HepG2 (cell line): ENCODE results near the gene HELZ2. TPM values are rescaled to one million over a fixed set of nuclear protein-coding genes. Genes with fewer than 3 reads are reported as not detected.

ENCODE experiments used
- ATF6 ChIP-seq: sonication (generic); formaldehyde crosslinking; conservative IDR thresholded peaks from 2 replicates; pipeline ENCODE4 v1.4.0; 2020; ENCODE audit warnings: missing genetic modification reagents
- FOXP1 ChIP-seq, 2 experiments: fragments of 450-650 bp in 1 of 2; IDR thresholded peaks; 2 replicates each; pipeline ENCODE4 v1.6.1; 2017 to 2018; ENCODE audit warnings: antibody characterized with exemption in 1 of 2
- HMGXB4 ChIP-seq, 2 experiments: sonication (generic) in 1 of 2; formaldehyde crosslinking in 1 of 2; IDR thresholded peaks; 2 replicates each; pipeline versions ENCODE4 v1.4.0 to v1.6.1; 2018 to 2020; ENCODE audit warnings: missing genetic modification reagents in 2 of 2, borderline replicate concordance in 1 of 2, low read depth in 1 of 2, mild to moderate bottlenecking in 1 of 2, missing biosample characterization in 1 of 2
- HOXD1 ChIP-seq: sonication (generic); formaldehyde crosslinking; IDR thresholded peaks from 2 replicates; pipeline ENCODE4 v1.5.0; 2020; ENCODE audit warnings: missing genetic modification reagents
- MAFK ChIP-seq, 2 experiments: IDR thresholded peaks in 1 of 2; conservative IDR thresholded peaks in 1 of 2; 2 replicates each; pipeline ENCODE4 v1.6.1; 2011; ENCODE audit warnings: improper control_type of control experiment in 2 of 2, low read length in 2 of 2
- RBAK ChIP-seq: sonication (generic); formaldehyde crosslinking; IDR thresholded peaks from 2 replicates; pipeline ENCODE4 v1.5.1; 2020; ENCODE audit warnings: mild to moderate bottlenecking, missing genetic modification reagents
- RXRA ChIP-seq: sonication (generic); formaldehyde crosslinking; IDR thresholded peaks from 2 replicates; pipeline ENCODE4 v1.5.1; 2020; ENCODE audit warnings: missing genetic modification reagents
- SP1 ChIP-seq, 2 experiments: fragments of 450-650 bp in 1 of 2; sonication (generic) in 1 of 2; formaldehyde crosslinking in 1 of 2; IDR thresholded peaks; 2 replicates each; pipeline versions ENCODE4 v1.4.0 to v1.6.1; 2016 to 2020; ENCODE audit warnings: missing genetic modification reagents in 1 of 2
- ZFP1 ChIP-seq: IDR thresholded peaks from 2 replicates; pipeline ENCODE4 v1.6.1; 2016
- ZNF143 ChIP-seq: sonication (generic); formaldehyde crosslinking; IDR thresholded peaks from 2 replicates; pipeline ENCODE4 v1.4.0; 2020; ENCODE audit warnings: missing genetic modification reagents
- ZNF232 ChIP-seq: sonication (generic); formaldehyde crosslinking; IDR thresholded peaks from 2 replicates; pipeline ENCODE4 v1.4.0; 2020; ENCODE audit warnings: missing genetic modification reagents, borderline replicate concordance
- ZNF264 ChIP-seq: sonication (generic); formaldehyde crosslinking; IDR thresholded peaks from 2 replicates; pipeline ENCODE4 v1.4.0; 2020; ENCODE audit warnings: missing genetic modification reagents
- ZNF331 ChIP-seq: sonication (generic); formaldehyde crosslinking; IDR thresholded peaks from 2 replicates; pipeline ENCODE4 v1.4.0; 2020; ENCODE audit warnings: missing genetic modification reagents
- ZNF446 ChIP-seq: sonication (generic); formaldehyde crosslinking; IDR thresholded peaks from 2 replicates; pipeline ENCODE4 v1.5.0; 2020; ENCODE audit warnings: mild to moderate bottlenecking, missing genetic modification reagents
- ZNF451 ChIP-seq: sonication (generic); formaldehyde crosslinking; IDR thresholded peaks from 2 replicates; pipeline ENCODE4 v1.5.0; 2020; ENCODE audit warnings: mild to moderate bottlenecking, missing genetic modification reagents
- ZNF501 ChIP-seq: sonication (generic); formaldehyde crosslinking; IDR thresholded peaks from 2 replicates; pipeline ENCODE4 v1.5.1; 2020; ENCODE audit warnings: mild to moderate bottlenecking, moderate library complexity, missing genetic modification reagents
- ZSCAN20 ChIP-seq: sonication (generic); formaldehyde crosslinking; IDR thresholded peaks from 2 replicates; pipeline ENCODE4 v1.4.0; 2020; ENCODE audit warnings: missing genetic modification reagents, mild to moderate bottlenecking, borderline replicate concordance
- ZSCAN29 ChIP-seq: sonication (generic); formaldehyde crosslinking; conservative IDR thresholded peaks from 2 replicates; pipeline ENCODE4 v1.4.0; 2020; ENCODE audit warnings: mild to moderate bottlenecking, missing genetic modification reagents
- polyA plus RNA-seq, 8 experiments: library from polyadenylated mRNA; depleted of rRNA in 3 of 8; stranded (reverse) in 7 of 8; unstranded in 1 of 8; fragments of >200 nt; fragmentation: Illumina TruSeq in 4 of 8; extraction: Trizol in 4 of 8; gene quantifications; 2 replicates each; pipeline versions ENCODE4 v1.2.1 to v1.2.3, GENCODE V29; 2011 to 2016; ENCODE audit warnings: low read depth in 4 of 8, missing spikeins in 1 of 8, mixed read lengths in 1 of 8; ENCODE audit not compliant: insufficient read depth in 1 of 8
- total RNA-seq, 5 experiments: library from RNA; depleted of rRNA; stranded (reverse); fragments of >200 nt; fragmentation: Illumina TruSeq; extraction: Trizol; gene quantifications; 2 replicates each; pipeline ENCODE4 v1.2.3, GENCODE V29; 2016; ENCODE audit warnings: low read depth in 1 of 5
- TF ChIP-seq, protein P1 (sequence below): IDR thresholded peaks from 2 replicates; pipeline ENCODE4 v1.6.1; 2012; ENCODE audit warnings: low read depth, low read length, improper control_type of control experiment
- TF ChIP-seq, protein P2 (sequence below): sonication (generic); formaldehyde crosslinking; IDR thresholded peaks from 2 replicates; pipeline ENCODE4 v1.4.0; 2020; ENCODE audit warnings: mild to moderate bottlenecking, missing genetic modification reagents, borderline replicate concordance

The HELZ2 gene
- total and polyA plus RNA-seq, 2 of the 13 experiments (the other 11 are each of a cell fraction or from before 2014, with no cell fraction given): 9.6 to 10.1 TPM

- TF ChIP-seq ZNF446 (CRISPR knock-in tag) (0 out of 2 replicates have a peak, but pooled peaks have one; percentile 17), ZNF331 (CRISPR knock-in tag) (no peak), FOXP1 (IDR thresholded peaks at IDR 0.05) (no peak), FOXP1 (CRISPR knock-in tag; IDR thresholded peaks at IDR 0.05) (peak; percentile 4; the same call in 1 of the 2 replicates), MAFK (conservative IDR thresholded peaks at IDR 0.05 in 1 of 2, IDR thresholded peaks at IDR 0.05 in 1 of 2; ENCODE audit: low read length in 2 of 2) (no peak), SP1 (IDR thresholded peaks at IDR 0.05) (no peak), SP1 (CRISPR knock-in tag; IDR thresholded peaks at IDR 0.05) (no peak), ATF6 (CRISPR knock-in tag) (0 out of 2 replicates have a peak, but pooled peaks have one; percentile 5), RXRA (CRISPR knock-in tag) (peak; percentile 2; the same call in 1 of the 2 replicates), ZNF232 (CRISPR knock-in tag) (0 out of 2 replicates have a peak, but pooled peaks have one; percentile 51), ZSCAN20 (CRISPR knock-in tag) (peak; percentile 13; the same call in 1 of the 2 replicates), RBAK (CRISPR knock-in tag) (peak; percentile 98), ZNF451 (CRISPR knock-in tag) (0 out of 2 replicates have a peak, but pooled peaks have one; percentile 8), HOXD1 (CRISPR knock-in tag) (0 out of 2 replicates have a peak, but pooled peaks have one; percentile 2), ZSCAN29 (CRISPR knock-in tag) (0 out of 2 replicates have a peak, but pooled peaks have one; percentile 8), ZNF264 (CRISPR knock-in tag) (peak; percentile 33; the same call in 1 of the 2 replicates), ZNF143 (0 out of 2 replicates have a peak, but pooled peaks have one; percentile 2), HMGXB4 (CRISPR knock-in tag; IDR thresholded peaks at IDR 0.05; ENCODE audit: borderline replicate concordance in 1 of 2, low read depth in 1 of 2) (peak in 1 of 2 experiments; percentile 58; a peak in 1 of 4 replicates), ZNF501 (CRISPR knock-in tag) (peak; percentile 13; the same call in 1 of the 2 replicates), ZFP1 (CRISPR knock-in tag) (no peak)
- TF ChIP-seq, protein P1, sequence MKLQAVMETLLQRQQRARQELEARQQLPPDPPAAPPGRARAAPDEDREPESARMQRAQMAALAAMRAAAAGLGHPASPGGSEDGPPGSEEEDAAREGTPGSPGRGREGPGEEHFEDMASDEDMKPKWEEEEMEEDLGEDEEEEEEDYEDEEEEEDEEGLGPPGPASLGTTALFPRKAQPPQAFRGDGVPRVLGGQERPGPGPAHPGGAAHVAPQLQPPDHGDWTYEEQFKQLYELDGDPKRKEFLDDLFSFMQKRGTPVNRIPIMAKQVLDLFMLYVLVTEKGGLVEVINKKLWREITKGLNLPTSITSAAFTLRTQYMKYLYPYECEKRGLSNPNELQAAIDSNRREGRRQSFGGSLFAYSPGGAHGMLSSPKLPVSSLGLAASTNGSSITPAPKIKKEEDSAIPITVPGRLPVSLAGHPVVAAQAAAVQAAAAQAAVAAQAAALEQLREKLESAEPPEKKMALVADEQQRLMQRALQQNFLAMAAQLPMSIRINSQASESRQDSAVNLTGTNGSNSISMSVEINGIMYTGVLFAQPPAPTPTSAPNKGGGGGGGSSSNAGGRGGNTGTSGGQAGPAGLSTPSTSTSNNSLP: no peak
- TF ChIP-seq, protein P2, sequence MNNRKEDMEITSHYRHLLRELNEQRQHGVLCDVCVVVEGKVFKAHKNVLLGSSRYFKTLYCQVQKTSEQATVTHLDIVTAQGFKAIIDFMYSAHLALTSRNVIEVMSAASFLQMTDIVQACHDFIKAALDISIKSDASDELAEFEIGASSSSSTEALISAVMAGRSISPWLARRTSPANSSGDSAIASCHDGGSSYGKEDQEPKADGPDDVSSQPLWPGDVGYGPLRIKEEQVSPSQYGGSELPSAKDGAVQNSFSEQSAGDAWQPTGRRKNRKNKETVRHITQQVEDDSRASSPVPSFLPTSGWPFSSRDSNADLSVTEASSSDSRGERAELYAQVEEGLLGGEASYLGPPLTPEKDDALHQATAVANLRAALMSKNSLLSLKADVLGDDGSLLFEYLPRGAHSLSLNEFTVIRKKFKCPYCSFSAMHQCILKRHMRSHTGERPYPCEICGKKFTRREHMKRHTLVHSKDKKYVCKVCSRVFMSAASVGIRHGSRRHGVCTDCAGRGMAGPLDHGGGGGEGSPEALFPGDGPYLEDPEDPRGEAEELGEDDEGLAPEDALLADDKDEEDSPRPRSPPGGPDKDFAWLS (CRISPR knock-in tag): peak; percentile 5; the same call in 1 of the 2 replicates
These were observed 35.6 kb downstream of the HELZ2 start (continued) for GRCh38 chr20:63538204-63539091.
